GM12801 (cell line): ENCODE measurements around the gene HMGB2.

Experiments used
- TF ChIP-seq, protein P1 (sequence below): IDR thresholded peaks from one replicate; pipeline ENCODE4 v1.5.1; 2011; ENCODE audit warnings: control low read depth; ENCODE audit not compliant: insufficient read length; ENCODE audit errors: extremely low read depth

Gene HMGB2

DNA sequence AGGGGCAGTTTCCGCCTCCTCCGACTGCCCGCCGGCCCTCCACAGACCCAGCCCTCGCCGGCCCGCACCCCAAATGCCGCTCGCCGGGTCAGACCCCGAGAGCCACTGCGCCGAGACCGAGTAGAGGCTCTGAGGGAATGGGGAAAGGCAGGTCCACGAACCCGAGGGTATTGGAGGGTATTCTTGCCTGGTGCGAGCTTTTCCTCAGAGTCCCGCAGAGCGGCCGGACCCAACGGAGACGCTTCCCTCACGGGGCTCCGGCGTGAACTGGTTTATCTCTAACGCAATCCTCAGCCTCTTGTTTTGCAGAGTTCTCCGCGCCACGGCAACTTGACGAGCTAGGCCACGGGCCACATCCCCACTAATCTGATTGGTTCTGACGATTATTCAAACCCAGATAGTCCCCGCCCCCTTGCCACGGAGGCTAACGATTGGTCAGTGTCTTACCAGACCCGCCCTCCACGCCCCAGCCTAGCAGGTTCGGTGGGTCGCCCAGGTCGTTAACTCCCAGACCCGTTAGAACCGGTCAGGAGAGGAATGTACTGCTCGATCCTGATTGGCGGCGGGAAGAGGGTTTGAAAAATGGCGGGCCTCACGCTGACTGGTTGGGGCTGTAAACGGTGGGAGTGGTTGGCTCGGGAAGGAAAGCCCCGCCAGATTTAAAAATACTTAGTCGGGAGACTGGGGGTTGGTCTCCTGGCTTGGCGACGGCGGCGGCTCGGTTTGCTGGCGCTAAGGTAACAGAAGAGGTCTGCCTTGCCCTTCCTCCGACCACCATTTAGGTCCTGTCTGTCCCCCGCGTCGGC, at the start of gene HMGB2:
HMGB2 (minus strand) TSS at position 274 of the 806 bp plus-strand sequence. CDS start 709 bp downstream, outside the sequence.
- TF ChIP-seq, protein P1, sequence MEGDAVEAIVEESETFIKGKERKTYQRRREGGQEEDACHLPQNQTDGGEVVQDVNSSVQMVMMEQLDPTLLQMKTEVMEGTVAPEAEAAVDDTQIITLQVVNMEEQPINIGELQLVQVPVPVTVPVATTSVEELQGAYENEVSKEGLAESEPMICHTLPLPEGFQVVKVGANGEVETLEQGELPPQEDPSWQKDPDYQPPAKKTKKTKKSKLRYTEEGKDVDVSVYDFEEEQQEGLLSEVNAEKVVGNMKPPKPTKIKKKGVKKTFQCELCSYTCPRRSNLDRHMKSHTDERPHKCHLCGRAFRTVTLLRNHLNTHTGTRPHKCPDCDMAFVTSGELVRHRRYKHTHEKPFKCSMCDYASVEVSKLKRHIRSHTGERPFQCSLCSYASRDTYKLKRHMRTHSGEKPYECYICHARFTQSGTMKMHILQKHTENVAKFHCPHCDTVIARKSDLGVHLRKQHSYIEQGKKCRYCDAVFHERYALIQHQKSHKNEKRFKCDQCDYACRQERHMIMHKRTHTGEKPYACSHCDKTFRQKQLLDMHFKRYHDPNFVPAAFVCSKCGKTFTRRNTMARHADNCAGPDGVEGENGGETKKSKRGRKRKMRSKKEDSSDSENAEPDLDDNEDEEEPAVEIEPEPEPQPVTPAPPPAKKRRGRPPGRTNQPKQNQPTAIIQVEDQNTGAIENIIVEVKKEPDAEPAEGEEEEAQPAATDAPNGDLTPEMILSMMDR: no peak

DNA sequence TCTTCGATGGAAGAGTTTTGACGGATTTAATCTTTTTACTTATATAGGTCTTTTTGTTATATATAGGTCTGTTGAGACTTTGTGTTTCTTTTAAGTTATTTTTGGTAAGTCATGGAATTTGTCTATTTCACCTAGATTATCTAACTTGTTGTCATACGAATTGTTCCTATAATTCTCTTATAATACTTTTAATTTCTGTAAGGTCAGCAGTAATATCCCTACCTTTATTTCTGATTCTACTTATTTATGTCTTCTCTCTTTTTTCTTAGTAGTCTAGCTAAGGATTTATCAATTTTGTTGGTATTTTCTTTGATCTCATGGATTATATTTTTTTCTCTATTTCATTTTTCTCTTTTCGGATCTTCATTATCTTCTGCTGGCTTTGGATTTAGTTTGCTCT, 48.2 kb upstream of the HMGB2 start:
- TF ChIP-seq, protein P1: no peak

DNA sequence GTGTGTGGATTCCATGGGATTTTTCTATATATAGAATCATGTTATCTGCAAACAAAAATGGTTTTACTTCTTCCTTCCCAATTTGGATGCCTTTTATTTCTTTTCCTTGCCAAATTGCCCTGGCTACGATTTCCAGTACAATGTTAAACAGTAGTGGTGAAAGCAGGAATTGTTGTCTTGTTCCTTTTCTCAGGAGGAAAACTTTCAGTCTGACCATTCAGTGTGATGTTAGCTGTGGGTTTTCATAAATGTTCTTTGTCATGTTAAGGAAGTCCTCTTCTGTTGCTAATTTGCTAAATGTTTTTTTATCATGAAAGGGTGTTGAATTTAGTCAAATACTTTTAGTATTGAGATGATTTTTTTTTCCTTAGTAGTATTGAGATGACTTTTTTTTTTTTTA, 47.5 kb upstream of the HMGB2 start:
- TF ChIP-seq, protein P1: no peak

DNA sequence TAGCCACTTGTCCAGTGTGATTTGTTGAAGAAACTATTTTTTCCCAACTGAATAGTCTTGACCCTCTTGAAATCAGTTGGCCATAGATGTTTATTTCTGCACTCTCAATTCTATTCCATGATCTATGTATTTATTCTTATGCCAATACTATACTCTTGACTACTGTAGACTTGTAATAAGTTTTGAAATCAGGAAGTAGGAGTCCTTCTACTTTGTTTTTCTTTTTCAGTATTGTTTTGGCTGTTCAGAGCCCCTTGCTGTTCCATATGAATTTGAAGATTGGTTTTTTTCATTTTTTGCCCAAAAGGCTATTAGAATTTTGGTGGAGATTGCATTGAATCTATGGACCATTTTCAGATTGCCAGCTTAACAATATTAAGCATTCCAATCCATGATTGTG, 46.8 kb upstream of the HMGB2 start:
- TF ChIP-seq, protein P1: no peak

DNA sequence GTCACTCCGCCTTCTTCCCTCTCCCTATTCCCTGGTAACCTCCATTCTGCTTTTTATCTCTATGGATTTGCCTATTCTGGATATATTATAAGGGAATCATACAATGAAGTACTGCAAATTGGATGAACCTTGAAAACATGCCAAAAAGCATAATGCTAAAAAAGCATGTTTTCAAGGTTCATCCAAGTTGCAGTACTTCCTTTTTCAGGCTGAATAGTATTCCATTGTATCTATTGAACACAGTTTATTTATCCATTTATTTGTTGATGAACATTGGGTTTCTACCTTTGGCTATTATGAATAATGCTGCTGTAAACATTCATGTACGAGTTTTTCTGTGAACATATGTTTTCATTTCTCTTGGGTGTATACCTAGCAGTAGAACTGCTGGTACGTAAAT, 45.8 kb upstream of the HMGB2 start:
- TF ChIP-seq, protein P1: no peak

DNA sequence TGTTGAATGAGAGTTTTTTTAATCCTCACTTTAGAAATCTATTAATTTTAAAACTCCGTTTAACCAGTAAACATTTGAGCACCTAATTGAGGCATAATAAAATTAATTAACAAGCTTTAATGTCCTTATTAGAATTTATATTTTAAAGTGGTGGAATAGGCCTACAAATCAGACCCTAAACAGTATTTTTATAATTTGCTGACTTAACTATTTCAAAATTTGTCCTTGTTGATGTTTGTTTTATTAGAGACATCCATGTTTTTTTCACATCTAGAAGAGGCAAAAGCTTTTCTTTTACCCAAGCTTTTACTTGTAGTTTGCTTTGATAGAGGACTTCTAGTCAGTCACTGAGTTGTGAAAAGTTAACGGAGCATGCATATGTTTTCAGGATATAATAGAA, 40.4 kb upstream of the HMGB2 start:
- TF ChIP-seq, protein P1: no peak

- TF ChIP-seq, protein P1: no peak
These were observed 37.4 kb upstream of the HMGB2 start for GRCh38 chr4:173371292-173372192.
